GM18858 (cell line): ENCODE data around the gene RBM33.
A peak's percentile ranks its signal among the peaks of the same experiment; 100 is the strongest.

Source experiments
- ATAC-seq: cut with Tn5 transposase; IDR thresholded peaks from one replicate; pipeline ENCODE4 v1.9.1; 2021; ENCODE audit not compliant: unreplicated experiment

RBM33 gene

GRCh38 chr7:155806096-155806871, 161.8 kb downstream of the RBM33 start:
- ATAC-seq = no peak

- ATAC-seq = no peak
Measured at GRCh38 chr7:155807065-155807671, 162.7 kb downstream of the RBM33 start.

GRCh38 chr7:155807789-155808548, 163.5 kb downstream of the RBM33 start:
- ATAC-seq = no peak

DNA sequence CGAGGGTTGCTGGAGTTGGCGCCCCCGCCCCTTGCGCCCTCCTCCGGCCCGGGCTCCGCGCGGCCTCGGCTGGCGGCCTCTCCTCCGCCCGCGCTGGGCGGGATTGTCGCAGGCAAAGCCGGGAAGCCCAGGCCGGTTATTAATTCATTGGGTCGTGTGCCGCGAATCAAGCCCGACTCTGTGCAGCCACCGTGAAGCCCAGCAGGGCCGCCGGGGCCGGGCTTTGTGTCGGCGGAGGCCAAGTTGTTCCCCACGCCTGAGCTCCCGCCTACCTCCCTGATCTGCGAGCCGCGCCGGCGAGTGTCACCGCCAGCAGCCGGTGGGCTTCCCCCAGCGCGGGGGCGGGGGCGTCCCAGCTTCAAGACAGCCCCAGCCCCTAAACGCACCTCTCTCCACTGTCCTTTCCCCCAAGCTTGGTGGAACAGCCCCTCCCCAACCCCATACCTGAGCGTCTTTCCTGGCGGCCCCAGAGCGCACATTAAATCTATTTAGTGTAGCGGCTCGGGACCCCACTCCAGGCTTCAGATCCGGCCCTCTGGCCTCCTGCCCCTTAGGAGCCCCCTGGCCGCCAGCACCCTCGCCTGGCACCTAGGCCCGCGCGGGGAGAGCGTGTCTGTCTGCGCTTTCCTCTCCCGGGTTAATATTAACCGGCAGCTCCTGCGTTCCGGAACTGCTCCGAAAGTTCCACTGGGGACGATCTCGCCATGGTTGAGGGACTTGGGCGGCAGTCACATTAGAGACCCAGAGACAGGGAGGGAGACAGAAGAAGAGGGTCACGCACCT, 164.3 kb downstream of the RBM33 start:
- ATAC-seq = no peak

DNA sequence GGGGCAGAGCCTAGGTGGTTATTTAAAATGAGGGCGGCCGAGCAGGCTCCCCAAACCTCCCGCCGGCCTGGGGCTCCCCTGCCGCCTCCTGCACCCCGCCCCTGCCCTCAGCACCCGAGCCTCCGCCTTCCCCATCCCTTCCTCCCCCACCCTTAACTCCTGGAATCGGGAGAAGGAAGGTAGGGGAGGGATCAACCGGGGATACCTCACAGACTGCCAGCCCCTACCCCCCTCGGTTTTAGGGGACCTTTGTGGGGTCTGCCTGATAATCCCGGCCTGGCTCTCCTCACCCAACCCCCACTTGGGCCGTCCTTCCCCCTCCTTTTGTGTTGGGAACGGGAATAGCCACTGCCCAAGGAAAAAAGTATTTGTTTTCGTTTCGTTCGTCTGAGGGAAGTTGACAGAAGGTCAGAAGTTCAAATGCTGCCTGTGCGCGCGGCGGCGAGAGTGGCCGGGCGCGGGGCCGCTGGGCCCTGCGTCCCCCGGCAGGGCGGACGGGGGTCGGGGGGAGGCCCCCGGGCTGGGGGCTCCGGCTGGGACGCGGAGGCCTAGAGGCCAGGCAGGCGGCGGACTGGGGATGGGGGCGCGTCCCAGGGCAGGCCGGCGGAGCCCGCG, 165.0 kb downstream of the RBM33 start:
- ATAC-seq = no peak

GRCh38 chr7:155809947-155810769, 165.7 kb downstream of the RBM33 start:
- no peak for ATAC-seq

- no peak for ATAC-seq
Measured at GRCh38 chr7:155810770-155811559, 166.5 kb downstream of the RBM33 start.

GRCh38 chr7:155811560-155811894, 167.1 kb downstream of the RBM33 start:
- ATAC-seq = no peak

DNA sequence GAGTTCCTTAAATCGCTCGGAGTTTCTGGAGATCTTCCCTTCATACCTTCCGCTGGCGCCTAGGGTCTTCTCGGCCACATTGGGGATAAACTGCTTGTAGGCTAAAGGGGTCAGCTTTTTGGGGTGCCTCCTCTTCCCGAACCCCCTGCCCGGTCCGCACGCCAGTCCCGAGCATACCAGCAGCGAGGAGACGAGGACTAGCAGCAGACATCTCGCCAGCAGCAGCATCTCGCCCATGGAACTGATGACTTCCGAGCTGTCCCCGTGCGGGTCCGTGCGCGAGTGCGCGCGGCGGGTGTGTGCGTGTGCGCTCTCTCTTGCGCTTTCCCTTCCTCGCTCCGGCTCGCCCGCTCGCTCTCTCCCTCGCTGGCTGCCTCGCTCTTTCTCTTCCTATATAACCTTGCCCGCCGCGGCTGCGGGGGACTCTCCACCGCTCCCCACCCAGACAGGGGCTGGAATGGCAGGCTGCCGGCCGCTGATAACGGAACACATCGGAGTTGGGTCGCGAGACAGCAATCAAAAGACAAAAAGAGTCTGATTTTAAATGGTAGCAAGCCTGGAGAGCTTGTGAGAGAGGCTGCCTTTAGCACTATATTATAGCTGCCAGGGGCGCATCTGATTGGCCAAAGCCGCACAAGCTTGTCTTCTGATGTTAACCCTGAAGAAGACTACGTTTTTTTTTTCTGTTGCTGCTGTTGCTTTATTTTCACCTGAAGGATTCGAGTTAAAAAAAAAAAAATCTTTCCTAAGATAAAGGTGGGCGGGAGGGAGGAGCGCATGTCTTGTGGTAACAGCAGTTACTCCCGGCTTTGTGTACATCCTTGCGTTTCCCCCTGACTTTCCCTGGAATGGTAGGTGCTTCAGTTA, 167.7 kb downstream of the RBM33 start, which contains the start of gene SHH:
SHH (minus strand) TSS at position 569 of the 867 bp plus-strand sequence; CDS start at position 228, 341 bp downstream.
- no peak for ATAC-seq

GRCh38 chr7:155813125-155813524, 168.7 kb downstream of the RBM33 start:
- no peak for ATAC-seq

DNA sequence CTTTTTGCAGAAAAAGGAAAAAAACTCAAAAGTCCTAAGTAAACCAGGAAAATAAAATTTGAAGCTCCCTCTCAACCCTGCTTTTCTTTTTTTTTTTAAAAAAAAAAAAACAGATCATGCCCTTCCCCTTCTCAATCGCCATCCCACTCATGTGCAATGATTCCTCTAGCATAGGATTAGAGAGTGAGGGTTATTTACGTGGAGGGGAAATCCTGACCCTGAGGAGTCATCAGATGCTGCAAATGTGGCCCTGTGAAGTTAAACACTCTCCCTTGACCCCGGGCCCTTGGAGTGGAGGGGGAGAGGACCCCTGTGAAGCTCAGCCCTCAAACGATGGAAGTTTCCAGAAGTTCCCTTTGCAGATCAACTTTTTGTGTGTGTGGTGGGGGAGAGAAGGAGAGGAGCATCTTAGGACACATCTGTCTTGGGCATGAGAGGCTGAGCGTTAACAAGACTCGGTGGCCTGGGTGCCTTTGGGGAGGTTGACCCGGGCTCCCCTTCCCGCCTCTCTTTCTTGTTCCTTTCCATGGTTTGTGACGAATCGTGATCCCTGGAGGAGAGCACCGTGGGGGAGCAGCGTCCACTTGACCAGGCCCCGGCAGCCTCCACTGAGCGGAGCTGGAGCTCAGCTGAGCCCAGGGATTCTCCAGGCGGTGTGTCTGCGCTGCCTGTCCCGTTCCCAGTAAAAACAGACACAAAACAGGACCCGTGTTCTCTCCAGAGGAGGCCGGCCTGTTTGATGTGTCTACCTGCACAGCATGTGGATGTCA, 169.3 kb downstream of the RBM33 start:
- no peak for ATAC-seq

- no peak for ATAC-seq
Measured at GRCh38 chr7:155814316-155815276, 170.1 kb downstream of the RBM33 start.

DNA sequence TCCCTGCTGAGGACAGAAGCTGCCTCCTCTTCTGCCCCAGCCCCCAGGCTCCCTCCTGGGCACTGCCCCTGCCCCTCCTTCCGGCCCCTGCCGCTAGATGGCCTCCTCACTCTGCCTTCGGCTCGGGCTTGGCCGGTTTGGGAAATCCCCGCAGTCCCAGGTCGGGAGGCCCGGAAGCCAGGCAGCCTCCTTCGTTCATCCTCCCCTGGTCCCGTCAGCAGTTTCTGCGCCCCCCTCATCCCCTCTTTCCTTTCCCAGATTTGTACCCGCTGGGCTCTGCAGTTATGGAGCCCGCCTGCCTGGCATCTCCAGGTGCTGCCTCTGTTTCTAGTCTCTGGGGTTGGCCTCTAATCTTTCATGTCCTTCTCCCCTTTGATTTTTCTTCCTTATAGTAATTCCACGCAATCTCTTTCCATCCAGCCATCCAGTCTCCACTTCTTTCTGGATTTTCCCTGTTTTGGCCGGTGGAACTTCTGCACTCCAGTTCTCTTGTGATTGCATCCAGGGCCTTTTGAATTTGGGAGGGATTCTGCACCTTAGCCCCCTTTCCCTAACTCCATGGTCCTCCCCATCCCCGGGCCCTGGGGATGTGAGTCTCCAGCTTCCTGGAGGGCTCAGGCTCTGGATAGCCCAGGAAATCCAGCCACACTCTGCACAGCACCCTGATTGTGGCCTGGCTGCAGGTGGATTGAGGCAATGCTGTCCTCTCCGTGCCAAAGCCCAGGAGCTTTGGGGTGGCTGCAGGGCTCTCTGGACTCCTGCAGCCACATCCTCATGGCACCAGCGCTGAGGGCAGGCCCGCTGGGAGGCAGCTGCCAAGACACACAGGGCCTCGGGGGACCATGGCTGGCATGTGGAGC, 171.1 kb downstream of the RBM33 start:
- ATAC-seq = peak; percentile 84

GRCh38 chr7:155816192-155816508, 171.7 kb downstream of the RBM33 start:
- no peak for ATAC-seq

DNA sequence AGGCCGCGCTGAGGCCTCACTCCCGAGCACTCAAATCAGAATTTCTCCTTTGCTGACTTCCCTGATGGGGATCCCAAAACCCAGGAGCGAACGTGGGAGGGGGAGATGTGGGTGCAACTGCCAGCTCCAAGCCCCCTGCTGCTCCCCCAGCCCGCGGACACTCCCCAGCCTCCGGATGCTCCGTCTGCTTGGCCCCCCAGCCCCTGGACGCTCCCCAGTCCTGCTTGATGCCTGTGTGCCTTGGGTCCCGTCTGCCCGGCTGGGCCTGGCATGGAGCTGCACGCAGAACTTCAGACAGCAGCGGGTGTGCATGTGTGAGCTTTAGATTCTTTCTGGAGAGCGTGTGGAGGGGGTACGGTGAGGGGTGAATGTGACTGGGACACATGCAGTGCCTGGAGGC, 172.5 kb downstream of the RBM33 start:
- ATAC-seq = no peak
